HepG2 (cell line): ENCODE results near the gene NFAT5. TPM values are rescaled to one million over a fixed set of nuclear protein-coding genes. Genes with fewer than 3 reads are reported as not detected.
A peak's percentile ranks its signal among the peaks of the same experiment; 100 is the strongest.

ENCODE experiments used
- BORCS8-MEF2B ChIP-seq: sonication (generic); formaldehyde crosslinking; IDR thresholded peaks from 2 replicates; pipeline ENCODE4 v1.8.0; 2022; ENCODE audit warnings: mild to moderate bottlenecking, missing genetic modification reagents
- FIP1L1 ChIP-seq: fragments of 200-400 bp; formaldehyde crosslinking; IDR thresholded peaks from 2 replicates; pipeline ENCODE4 v1.6.1; 2018; ENCODE audit warnings: low read depth, mild to moderate bottlenecking, low read length, moderate library complexity, borderline replicate concordance; ENCODE audit not compliant: insufficient read depth
- GTF2F1 ChIP-seq: fragments of 150-350 bp; IDR thresholded peaks from 2 replicates; pipeline ENCODE4 v1.6.1; 2014; ENCODE audit warnings: low read length
- KMT2A ChIP-seq: sonication (generic); formaldehyde crosslinking; IDR thresholded peaks from 2 replicates; pipeline ENCODE4 v1.4.0; 2020; ENCODE audit warnings: missing genetic modification reagents
- NFATC3 ChIP-seq: sonication (generic); formaldehyde crosslinking; IDR thresholded peaks from 2 replicates; pipeline ENCODE4 v1.5.1; 2020; ENCODE audit warnings: mild to moderate bottlenecking, missing genetic modification reagents
- ZNF101 ChIP-seq: sonication (generic); formaldehyde crosslinking; IDR thresholded peaks from 2 replicates; pipeline ENCODE4 v1.4.0; 2020; ENCODE audit warnings: mild to moderate bottlenecking, low read depth, missing genetic modification reagents, borderline replicate concordance
- ZNF124 ChIP-seq: sonication (generic); formaldehyde crosslinking; IDR thresholded peaks from 2 replicates; pipeline ENCODE4 v1.4.0; 2020; ENCODE audit warnings: missing genetic modification reagents
- ZNF136 ChIP-seq: sonication (generic); formaldehyde crosslinking; IDR thresholded peaks from 2 replicates; pipeline ENCODE4 v1.8.1; 2022; ENCODE audit warnings: low read depth, mild to moderate bottlenecking, moderate library complexity, missing genetic modification reagents
- polyA plus RNA-seq, 8 experiments: library from polyadenylated mRNA; depleted of rRNA in 3 of 8; stranded (reverse) in 7 of 8; unstranded in 1 of 8; fragments of >200 nt; fragmentation: Illumina TruSeq in 4 of 8; extraction: Trizol in 4 of 8; gene quantifications; 2 replicates each; pipeline versions ENCODE4 v1.2.1 to v1.2.3, GENCODE V29; 2011 to 2016; ENCODE audit warnings: low read depth in 4 of 8, missing spikeins in 1 of 8, mixed read lengths in 1 of 8; ENCODE audit not compliant: insufficient read depth in 1 of 8
- total RNA-seq, 5 experiments: library from RNA; depleted of rRNA; stranded (reverse); fragments of >200 nt; fragmentation: Illumina TruSeq; extraction: Trizol; gene quantifications; 2 replicates each; pipeline ENCODE4 v1.2.3, GENCODE V29; 2016; ENCODE audit warnings: low read depth in 1 of 5
- TF ChIP-seq, protein P1 (sequence below): sonication (generic); formaldehyde crosslinking; IDR thresholded peaks from 2 replicates; pipeline ENCODE4 v1.4.0; 2020; ENCODE audit warnings: missing genetic modification reagents
- TF ChIP-seq, protein P2 (sequence below): sonication (generic); formaldehyde crosslinking; IDR thresholded peaks from 2 replicates; pipeline ENCODE4 v1.8.1; 2023; ENCODE audit warnings: missing genetic modification reagents, inconsistent platforms, borderline replicate concordance
- TF ChIP-seq, protein P3 (sequence below): sonication (generic); formaldehyde crosslinking; IDR thresholded peaks from 2 replicates; pipeline ENCODE4 v1.4.0; 2020; ENCODE audit warnings: missing genetic modification reagents, borderline replicate concordance

The NFAT5 gene
- total and polyA plus RNA-seq, 2 of the 13 experiments (the other 11 are each of a cell fraction or from before 2014, with no cell fraction given) = 20.5 to 54.3 TPM

DNA sequence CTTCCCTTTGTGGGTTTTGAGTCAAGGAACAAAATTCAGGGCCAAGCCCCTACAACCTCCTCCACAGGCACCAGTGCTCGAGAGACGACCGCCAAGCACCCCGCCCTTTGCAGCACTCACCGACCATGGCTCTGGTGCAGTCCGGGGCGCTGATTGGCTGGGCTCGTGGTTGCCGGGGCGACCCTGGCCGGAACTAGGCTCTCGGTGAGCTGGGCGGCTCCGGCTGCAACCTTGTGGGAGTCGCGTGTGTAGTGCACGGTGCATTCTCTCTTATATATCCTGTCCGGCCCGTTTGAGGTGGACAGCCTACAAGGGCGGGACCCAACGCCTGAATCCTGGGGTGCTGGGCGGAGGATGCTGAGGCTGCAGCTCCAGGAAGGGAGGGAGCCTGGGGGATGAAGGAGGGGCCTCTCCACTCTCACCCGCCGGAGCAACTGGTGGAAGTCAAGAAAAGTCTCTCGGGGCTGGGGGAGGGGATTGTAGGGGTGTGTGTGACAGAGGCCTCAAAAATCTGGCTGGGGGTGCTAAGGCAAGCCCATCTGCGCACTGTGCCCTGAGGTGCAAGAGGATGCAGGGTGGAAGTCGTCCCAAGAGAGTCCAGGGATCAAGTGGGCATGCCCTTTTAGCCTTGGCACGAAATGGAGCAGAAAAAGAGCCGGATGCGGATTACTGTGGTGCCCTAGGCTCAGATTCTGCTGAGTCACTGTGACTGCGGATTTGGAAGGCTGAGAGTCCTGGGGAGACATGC lies 160.7 kb downstream of the NFAT5 start, which contains the start of gene NQO1 (continued):
- TF ChIP-seq, protein P1, sequence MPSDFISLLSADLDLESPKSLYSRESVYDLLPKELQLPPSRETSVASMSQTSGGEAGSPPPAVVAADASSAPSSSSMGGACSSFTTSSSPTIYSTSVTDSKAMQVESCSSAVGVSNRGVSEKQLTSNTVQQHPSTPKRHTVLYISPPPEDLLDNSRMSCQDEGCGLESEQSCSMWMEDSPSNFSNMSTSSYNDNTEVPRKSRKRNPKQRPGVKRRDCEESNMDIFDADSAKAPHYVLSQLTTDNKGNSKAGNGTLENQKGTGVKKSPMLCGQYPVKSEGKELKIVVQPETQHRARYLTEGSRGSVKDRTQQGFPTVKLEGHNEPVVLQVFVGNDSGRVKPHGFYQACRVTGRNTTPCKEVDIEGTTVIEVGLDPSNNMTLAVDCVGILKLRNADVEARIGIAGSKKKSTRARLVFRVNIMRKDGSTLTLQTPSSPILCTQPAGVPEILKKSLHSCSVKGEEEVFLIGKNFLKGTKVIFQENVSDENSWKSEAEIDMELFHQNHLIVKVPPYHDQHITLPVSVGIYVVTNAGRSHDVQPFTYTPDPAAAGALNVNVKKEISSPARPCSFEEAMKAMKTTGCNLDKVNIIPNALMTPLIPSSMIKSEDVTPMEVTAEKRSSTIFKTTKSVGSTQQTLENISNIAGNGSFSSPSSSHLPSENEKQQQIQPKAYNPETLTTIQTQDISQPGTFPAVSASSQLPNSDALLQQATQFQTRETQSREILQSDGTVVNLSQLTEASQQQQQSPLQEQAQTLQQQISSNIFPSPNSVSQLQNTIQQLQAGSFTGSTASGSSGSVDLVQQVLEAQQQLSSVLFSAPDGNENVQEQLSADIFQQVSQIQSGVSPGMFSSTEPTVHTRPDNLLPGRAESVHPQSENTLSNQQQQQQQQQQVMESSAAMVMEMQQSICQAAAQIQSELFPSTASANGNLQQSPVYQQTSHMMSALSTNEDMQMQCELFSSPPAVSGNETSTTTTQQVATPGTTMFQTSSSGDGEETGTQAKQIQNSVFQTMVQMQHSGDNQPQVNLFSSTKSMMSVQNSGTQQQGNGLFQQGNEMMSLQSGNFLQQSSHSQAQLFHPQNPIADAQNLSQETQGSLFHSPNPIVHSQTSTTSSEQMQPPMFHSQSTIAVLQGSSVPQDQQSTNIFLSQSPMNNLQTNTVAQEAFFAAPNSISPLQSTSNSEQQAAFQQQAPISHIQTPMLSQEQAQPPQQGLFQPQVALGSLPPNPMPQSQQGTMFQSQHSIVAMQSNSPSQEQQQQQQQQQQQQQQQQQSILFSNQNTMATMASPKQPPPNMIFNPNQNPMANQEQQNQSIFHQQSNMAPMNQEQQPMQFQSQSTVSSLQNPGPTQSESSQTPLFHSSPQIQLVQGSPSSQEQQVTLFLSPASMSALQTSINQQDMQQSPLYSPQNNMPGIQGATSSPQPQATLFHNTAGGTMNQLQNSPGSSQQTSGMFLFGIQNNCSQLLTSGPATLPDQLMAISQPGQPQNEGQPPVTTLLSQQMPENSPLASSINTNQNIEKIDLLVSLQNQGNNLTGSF (CRISPR knock-in tag) = no peak
- no peak for TF ChIP-seq ZNF101 (CRISPR knock-in tag)
- TF ChIP-seq, protein P2, sequence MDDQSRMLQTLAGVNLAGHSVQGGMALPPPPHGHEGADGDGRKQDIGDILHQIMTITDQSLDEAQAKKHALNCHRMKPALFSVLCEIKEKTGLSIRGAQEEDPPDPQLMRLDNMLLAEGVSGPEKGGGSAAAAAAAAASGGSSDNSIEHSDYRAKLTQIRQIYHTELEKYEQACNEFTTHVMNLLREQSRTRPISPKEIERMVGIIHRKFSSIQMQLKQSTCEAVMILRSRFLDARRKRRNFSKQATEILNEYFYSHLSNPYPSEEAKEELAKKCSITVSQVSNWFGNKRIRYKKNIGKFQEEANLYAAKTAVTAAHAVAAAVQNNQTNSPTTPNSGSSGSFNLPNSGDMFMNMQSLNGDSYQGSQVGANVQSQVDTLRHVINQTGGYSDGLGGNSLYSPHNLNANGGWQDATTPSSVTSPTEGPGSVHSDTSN (CRISPR knock-in tag) = no peak
- TF ChIP-seq, protein P3, sequence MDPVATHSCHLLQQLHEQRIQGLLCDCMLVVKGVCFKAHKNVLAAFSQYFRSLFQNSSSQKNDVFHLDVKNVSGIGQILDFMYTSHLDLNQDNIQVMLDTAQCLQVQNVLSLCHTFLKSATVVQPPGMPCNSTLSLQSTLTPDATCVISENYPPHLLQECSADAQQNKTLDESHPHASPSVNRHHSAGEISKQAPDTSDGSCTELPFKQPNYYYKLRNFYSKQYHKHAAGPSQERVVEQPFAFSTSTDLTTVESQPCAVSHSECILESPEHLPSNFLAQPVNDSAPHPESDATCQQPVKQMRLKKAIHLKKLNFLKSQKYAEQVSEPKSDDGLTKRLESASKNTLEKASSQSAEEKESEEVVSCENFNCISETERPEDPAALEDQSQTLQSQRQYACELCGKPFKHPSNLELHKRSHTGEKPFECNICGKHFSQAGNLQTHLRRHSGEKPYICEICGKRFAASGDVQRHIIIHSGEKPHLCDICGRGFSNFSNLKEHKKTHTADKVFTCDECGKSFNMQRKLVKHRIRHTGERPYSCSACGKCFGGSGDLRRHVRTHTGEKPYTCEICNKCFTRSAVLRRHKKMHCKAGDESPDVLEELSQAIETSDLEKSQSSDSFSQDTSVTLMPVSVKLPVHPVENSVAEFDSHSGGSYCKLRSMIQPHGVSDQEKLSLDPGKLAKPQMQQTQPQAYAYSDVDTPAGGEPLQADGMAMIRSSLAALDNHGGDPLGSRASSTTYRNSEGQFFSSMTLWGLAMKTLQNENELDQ (CRISPR knock-in tag) = no peak
- TF ChIP-seq NFATC3 = no peak
- no peak for TF ChIP-seq ZNF136 (CRISPR knock-in tag)
- TF ChIP-seq GTF2F1 = no peak
- peak; percentile 34; the same call in 1 of the 2 replicates for TF ChIP-seq ZNF124 (CRISPR knock-in tag)
- peak; percentile 83 for TF ChIP-seq BORCS8-MEF2B (CRISPR knock-in tag)
- peak; percentile 69; the same call in 1 of the 2 replicates for TF ChIP-seq KMT2A (CRISPR knock-in tag)
- peak; percentile 68; the same call in 1 of the 2 replicates for TF ChIP-seq FIP1L1
